HT1080 (cell line): ENCODE measurements around the gene KRT10. TPM values are rescaled to one million over a fixed set of nuclear protein-coding genes. Genes with fewer than 3 reads are reported as not detected.

ENCODE experiments used
- DNase-seq: peaks from one replicate; pipeline ENCODE4 v3.0.0-alpha.2; 2015; ENCODE audit warnings: low read depth
- total RNA-seq: library from RNA; depleted of rRNA; stranded (reverse); fragments of >200 nt; shearing (Covaris generic); gene quantifications from 2 replicates; pipeline ENCODE4 v1.2.3, GENCODE V29; 2014

KRT10 gene
- total RNA-seq, 1 experiment from 2014 or later = 32.4 TPM

- no peak for DNase-seq
Observed at GRCh38 chr17:40809721-40810421, 12.5 kb downstream of the KRT10 start.

DNA sequence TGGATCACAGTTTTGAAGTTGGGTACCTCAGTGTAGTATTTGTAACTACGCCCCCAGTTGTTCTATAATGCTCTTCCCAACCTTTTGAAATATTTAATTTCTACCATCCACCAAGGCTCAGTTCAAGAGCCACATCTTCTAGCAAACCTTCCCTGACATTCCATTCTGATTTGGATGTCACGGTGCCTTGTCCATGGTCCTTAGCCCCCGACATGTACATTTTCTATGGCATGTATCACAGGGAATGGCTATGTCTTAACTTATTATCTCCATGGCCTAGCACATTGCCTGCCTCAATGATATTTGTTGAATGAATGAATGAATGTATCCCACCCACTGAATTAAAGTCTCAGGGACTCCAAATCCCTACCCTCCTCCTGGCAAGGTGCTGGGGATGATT is 16.3 kb downstream of the KRT10 start:
- no peak for DNase-seq

GRCh38 chr17:40803617-40804082 is 18.8 kb downstream of the KRT10 start:
- DNase-seq = peak; percentile 56

DNA sequence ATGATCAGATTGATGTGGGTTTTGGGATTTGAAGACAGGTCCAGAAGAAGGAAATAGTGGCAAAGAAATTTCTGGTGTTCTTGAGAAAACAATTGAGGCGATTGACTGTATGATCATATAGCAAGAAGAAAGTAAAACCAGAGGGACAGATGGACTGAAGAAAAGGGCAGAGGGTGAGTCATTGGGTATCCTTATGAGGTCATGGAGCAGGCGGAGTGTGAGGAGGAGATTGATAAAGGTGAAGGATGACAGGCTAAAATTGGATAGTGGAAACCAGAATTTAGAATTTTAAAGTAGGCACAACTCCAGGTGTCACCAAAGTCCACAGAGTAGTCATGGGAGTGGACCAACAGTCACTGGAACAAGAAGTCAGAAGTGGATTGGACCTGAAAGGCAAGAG is 21.3 kb downstream of the KRT10 start:
- DNase-seq = no peak

GRCh38 chr17:40800381-40800780 is 22.0 kb downstream of the KRT10 start:
- no peak for DNase-seq

DNA sequence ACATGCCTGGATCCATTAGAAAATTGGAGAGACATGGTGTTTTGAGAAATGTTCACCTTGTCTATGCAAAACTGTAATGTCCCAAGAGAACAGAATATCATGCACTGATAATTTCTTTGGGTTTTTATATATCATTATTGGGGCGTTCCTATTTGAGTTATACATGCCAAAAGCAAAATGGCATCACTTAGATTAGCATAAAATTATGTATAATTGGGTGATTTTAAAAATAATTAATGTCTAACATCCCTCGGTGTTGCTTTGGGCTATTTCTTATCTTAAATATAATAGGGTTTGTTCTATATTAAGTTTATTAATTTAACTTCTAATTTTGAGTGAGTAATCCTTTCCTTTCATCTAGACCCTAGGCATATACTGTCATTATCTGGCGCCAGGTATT is 22.6 kb downstream of the KRT10 start, which contains the start of gene KRT28:
Gene KRT28, minus strand, starts transcription at position 101 of the 400 bp plus-strand sequence. Its CDS starts 66 bp downstream, at position 35.
- no peak for DNase-seq

- DNase-seq = no peak
Observed at GRCh38 chr17:40796846-40797245, 25.6 kb downstream of the KRT10 start.

GRCh38 chr17:40795019-40795667 is 27.3 kb downstream of the KRT10 start:
- no peak for DNase-seq

- DNase-seq = no peak
Observed at GRCh38 chr17:40794466-40794865, 27.9 kb downstream of the KRT10 start.

GRCh38 chr17:40793832-40794231 is 28.6 kb downstream of the KRT10 start:
- DNase-seq = no peak

GRCh38 chr17:40791787-40792436 is 30.5 kb downstream of the KRT10 start:
- DNase-seq = peak; percentile 6

DNA sequence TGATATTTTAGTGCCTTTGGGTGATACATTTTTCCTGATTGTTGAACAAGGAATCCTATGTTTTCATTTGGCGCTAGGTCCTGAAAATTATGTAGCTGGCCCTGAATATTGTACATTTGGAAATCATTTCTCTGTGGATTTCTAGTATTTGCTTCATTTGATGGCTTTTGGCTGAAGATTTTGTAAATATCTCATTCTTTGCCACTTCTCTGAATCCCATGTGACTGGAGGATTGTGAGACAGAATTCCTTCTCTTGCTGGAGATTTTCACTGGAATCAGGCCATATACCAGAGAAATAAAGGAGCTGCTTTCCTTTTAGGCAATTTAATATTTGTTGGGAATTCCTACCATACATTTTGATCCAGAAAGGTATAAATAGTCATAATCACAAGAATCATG is 31.3 kb downstream of the KRT10 start:
- no peak for DNase-seq

- DNase-seq = no peak
Observed at GRCh38 chr17:40782450-40782849, 40.0 kb downstream of the KRT10 start, which contains the start of gene KRT27. Gene KRT27, minus strand, starts transcription at chr17:40782550. Its CDS starts 57 bp downstream, at chr17:40782493.

DNA sequence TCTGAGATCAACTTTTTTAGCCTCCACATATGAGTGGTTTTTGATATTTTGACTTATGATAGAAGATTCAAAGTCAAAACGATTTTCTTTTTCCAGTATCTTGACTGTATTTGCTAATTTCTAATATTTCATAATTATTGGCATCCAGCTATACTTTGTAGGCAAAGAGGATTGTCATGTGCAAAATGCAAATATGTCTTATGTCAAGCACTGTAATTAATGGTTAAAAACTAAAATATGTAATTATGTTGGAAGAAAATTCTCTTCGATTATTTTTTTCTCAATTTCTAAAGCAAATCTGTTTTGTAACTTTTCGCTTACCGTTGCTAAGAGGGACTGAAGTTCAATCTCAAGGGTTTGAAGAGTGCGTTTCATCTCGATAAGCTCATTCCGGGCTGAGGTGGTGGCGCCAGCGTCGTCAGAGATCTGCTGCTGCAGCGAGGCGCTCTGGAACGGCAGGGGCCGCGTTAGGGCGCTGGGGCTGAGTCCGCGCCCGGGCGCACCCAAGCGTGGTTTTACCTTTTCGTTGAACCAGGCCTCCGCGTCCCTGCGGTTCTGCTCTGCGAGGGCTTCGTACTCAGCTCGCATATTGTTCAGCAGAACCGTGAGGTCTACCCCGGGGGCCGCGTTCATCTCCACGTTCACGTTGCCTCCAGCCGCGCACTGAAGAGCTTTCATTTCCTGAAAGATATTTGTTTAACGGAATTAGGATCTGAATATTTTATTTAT is 43.1 kb downstream of the KRT10 start:
- no peak for DNase-seq

GRCh38 chr17:40778461-40778860 is 44.0 kb downstream of the KRT10 start:
- no peak for DNase-seq

DNA sequence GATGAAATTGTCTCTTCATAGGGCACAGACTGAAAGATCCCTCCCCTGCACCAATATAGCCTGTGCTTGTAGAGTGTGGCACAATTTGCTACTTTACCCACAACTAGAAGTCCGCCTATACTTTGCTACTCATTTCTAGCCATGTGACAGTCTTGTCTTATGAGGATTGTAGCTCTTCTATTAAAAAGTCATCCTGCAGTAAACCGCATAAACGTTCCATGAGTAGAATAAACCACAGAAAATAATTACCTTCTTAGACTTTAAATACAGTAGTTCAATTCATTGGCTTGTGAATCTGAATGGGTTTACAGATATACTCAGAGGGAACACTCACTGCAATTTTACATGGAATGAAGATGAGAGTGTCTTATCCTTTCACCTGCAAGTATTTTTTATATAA is 44.4 kb downstream of the KRT10 start:
- no peak for DNase-seq

DNA sequence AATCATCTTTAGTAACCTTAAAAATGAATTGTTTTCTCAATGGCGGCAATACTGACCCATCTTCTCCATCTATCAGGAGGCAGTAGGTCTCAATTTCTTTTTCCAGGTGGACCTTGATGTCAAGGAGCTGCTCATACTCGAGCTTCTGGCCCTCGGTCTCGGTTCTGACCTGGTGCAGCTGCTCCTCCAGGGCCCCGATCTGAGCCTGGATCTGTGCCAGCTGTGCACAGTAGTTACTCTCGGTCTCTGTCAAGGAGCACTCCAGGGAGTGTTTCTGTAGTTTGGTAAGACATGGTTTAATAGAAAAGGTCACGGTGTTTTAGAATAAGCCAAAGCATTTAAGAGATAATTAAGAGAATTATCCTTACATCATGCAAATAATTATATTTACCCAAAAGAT is 45.0 kb downstream of the KRT10 start:
- DNase-seq = no peak

DNA sequence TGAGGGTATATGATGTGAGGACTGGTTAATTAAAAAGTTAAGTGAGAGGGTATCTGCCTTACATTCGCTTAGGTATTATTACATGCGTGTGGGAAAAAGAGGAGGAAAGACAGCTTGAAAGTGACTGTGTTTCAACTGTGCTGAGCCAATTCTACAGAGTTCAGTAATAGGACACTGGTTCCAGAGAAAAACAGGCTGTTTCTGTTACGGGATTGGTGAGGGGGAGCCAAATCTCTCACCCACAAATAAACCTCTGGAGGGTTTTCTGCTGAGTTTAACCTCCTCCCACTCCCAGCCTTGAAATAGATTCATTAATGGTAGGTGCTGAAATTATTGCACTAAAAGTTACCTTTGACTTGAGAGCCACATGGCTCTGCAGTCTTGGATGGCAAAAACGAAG is 46.5 kb downstream of the KRT10 start:
- DNase-seq = no peak

- no peak for DNase-seq
Observed at GRCh38 chr17:40772101-40772500, 50.3 kb downstream of the KRT10 start, which contains the start of gene KRT26. Gene KRT26, minus strand, starts transcription at chr17:40772201. Its CDS starts 88 bp downstream, at chr17:40772113.
